HCT116 (cell line): Measurements from ENCODE around the gene ZNF451.

ENCODE experiments used
- EZH2 ChIP-seq: fragments of 200-600 bp; sonication (generic); IDR thresholded peaks from 2 replicates; pipeline ENCODE4 v1.6.1; 2017; ENCODE audit warnings: antibody characterized with exemption, mixed run types
- SP1 ChIP-seq: IDR thresholded peaks from 2 replicates; pipeline ENCODE4 v1.6.1; 2012; ENCODE audit warnings: low read depth

DNA sequence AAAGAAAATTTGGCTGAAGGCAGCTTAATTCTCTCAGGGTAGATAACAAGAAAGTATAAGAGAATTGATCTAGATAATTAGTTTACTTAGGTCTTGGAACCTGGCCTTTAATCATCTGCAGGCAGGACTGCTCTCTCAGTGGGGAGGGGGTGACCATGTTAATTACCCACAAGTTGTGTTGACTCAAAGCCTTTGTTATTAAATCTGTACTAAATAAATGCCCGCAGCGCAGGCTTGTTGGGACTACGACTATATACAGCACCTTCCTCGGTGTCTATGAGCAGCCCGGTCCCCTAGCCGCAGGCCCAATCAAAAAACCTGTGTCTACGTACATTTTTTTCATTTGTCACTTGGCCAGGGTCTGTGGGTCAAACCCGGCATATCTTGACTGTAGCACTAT, 15.6 kb upstream of the ZNF451 start:
- no peak for TF ChIP-seq SP1
- TF ChIP-seq EZH2: no peak
